ENCODE measurements around the gene AHCYL2.

DNA sequence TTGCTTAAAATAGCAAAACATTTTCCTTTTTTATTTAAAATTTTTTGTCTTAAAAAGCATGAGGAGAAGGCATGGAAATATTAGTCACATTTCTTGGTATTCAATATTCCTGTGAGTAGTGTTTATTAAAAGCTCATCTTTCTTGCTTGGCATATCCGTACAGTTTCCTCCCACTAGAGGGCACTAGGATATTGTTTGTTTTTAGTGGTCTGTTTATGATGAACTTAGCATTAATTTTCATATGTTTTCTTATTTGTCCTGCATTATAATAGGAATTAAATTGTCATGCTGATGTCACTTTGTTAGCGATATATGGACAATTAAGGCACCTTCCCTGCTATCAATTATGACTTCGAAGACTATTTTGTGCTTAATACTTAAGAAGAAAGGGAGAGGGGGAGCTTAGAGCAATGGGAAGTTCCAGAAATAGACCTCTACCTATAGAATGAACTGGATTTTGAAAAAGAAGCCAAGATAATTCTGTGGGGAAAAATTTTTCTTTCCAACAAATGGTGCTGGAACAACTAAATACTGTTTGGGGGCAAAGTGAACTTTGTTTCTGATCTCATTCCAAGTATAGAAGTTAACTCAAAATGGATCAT, 118.4 kb downstream of the AHCYL2 start:
- TF ChIP-seq CTCF (conservative IDR thresholded peaks at IDR 0.05; ENCODE audit: low read length) (peak; percentile 78), EZH2phosphoT487 (IDR thresholded peaks at IDR 0.05; ENCODE audit: borderline replicate concordance) (no peak)

Measured in Loucy (cell line).